ENCODE data around the gene ATAD3A. TPM values are rescaled to one million over a fixed set of nuclear protein-coding genes. Genes with fewer than 3 reads are reported as not detected.
A peak's percentile ranks its signal among the peaks of the same experiment; 100 is the strongest.

The ATAD3A gene
- polyA plus RNA-seq, 3 donors = 28.5 to 33.5 (median 32.7) TPM

- DNase-seq = no peak
Observed at GRCh38 chr1:1536938-1537546, 25.1 kb downstream of the ATAD3A start.

DNA sequence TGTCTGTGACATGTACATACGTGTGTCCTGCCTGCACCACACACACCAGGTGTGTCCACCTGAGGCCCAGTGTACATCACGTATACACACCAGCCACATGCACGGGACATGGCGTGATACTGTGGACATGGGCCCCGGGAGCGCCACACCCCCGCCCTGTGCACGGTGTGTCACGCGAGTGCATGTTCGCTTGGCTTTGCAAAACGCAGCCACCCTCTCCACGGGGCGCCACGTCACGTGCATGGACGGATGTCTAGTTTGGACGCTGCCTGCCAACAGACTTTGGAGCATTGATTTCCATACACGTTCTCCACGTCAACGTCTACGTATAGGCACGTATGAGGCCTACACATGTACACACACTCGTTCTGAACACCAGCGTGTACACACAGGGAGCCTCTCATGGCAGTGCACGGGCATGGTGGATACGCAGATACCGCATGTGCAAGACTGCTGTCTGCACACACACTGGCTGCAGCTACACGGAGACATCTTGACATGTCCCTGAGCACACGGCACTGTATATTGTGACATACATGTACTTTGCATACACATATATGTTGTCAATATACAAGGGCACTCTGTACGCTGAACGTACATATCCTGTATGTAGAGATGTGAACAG, 25.8 kb downstream of the ATAD3A start:
- DNase-seq = no peak

DNA sequence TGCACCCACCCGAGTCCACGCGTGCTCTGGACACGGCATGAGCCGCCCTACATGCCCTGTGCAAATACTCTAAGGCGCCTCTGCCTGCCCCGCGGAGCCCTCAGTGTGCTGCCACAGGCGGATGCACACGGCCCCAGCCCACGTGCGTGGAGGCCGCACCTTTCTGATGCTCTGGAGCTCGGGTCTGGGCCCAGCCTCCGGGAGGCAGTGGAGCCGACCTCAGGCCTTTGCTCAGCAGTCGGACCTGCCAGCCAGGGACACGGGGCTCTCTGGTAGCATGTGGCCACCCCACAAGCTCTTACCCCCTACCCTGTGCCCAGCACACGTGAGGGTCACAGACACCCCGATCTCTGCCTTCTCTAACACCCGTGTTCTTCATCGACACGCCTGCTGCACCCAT, 26.4 kb downstream of the ATAD3A start:
- DNase-seq = no peak

GRCh38 chr1:1538989-1539309, 27.0 kb downstream of the ATAD3A start:
- no peak for DNase-seq

DNA sequence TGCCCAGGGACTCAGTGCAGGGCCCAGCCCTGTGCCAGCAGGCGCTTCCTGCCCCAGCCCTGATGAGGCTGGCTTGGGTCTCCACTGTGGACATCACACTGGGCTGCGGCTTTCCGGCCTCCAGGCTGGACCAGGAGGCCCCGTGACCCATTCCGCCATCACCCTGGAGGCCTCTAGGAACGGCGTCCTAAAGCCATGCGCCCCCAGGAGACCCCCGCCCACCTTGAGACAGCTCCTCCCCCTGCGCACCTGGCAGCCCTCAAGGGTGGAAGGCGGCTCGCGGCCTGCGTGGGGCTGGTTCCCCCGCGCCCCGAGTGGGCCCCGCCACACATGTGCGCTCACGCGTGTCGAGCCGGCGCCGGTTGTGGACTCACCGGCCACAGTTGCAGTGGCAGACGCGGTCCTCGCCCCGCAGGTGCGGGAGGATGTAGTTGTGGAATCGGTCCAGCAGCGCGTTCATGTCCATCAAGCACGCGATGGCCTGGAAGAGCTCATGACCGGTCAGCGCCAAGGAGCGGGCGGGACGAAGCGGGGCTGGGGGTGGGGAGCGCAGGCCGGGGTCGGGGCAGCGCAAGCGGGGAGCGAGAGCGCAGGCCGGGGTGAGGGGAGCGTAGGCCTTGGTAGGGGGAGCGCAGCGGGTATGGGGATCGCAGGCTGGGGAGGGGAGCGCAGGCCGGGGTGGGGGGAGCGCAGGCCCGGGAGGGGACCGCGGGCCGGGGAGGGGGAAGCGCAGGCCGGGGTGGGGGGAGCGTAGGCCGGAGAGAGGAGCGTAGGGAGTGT, 27.5 kb downstream of the ATAD3A start:
- DNase-seq = peak; percentile 50

GRCh38 chr1:1540090-1540817, 28.3 kb downstream of the ATAD3A start, which contains the start of gene TMEM240:
TMEM240 (minus strand) TSS chr1:1540624; CDS start chr1:1540346, 278 bp downstream.
- DNase-seq = peak; percentile 77

DNA sequence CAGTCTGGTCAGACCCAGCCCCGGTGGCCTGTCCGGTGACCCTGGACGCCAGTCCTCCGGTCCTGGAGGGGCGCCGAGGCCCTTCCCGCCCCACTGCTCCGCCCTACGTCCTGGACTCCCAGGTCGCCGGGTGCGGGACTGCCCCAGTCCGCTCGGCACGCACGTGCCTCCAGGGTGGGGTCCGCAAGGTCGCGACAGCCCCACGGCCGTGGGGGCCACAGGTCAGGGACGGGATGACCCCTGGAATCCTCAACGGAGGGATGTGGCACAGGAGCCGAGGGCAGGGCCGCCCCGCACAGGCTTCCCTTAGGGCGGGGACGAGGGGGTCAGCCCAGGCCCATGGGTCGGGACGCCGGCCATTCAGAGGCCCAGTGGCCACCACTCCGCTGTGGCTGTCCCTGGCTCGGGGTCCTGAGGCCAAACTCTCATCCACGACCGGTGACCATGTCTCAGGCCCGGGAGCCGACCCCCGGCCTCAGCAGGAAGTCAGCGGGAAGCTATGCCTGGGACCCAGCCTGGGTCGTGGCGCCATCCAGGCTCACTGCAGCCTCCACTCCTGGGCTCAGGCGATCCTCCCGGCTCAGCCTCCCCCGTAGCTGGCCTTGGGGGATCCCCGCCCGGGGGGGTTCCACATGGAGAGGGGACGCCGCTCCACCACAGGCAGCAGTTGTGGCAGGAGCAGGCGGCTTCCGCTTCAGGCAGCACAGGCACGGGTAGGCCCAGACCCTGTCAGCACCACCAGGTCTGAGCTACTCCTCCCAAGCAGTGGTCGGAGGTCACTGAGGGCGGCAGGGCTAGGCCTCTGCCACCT, 29.1 kb downstream of the ATAD3A start:
- DNase-seq = no peak

DNA sequence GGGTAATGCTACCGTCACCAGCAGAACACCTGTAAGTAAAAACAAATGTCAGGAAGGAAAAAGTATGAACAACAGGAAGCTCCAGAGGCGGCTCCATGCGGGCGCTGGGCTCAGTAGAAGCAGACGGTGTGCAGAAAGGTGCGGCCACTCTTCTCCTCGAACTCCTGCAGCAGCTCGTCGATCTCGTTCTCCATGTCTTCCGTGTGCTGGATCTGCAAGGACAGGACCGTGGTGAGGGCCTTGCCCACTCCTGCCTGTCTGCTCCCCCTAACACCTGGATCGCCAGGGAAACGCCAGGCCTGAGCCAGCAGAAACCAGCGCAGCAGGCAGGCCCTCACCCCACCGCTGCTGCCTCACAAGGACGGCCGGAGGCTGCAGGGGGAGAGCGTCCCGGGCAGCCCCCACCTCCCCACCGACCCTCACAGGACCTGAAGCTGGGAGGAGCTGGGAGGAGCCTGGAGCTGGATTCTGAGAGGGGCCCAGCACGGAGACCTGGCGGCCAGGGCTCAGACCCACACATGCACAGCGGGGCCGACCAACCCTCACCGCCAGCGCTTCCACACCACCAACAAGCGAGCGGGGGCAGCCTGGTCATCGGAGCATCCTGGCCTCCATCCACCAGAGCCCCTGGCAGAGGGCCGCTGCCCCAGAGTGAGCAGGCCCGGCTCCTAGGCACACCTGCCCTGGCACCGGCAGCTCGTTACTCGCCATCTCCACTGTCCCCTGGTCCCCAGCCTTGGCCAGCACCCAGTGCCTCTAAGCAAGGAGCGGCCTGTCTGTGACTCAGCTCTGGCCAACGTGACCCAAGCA, 30.2 kb downstream of the ATAD3A start:
- no peak for DNase-seq

DNA sequence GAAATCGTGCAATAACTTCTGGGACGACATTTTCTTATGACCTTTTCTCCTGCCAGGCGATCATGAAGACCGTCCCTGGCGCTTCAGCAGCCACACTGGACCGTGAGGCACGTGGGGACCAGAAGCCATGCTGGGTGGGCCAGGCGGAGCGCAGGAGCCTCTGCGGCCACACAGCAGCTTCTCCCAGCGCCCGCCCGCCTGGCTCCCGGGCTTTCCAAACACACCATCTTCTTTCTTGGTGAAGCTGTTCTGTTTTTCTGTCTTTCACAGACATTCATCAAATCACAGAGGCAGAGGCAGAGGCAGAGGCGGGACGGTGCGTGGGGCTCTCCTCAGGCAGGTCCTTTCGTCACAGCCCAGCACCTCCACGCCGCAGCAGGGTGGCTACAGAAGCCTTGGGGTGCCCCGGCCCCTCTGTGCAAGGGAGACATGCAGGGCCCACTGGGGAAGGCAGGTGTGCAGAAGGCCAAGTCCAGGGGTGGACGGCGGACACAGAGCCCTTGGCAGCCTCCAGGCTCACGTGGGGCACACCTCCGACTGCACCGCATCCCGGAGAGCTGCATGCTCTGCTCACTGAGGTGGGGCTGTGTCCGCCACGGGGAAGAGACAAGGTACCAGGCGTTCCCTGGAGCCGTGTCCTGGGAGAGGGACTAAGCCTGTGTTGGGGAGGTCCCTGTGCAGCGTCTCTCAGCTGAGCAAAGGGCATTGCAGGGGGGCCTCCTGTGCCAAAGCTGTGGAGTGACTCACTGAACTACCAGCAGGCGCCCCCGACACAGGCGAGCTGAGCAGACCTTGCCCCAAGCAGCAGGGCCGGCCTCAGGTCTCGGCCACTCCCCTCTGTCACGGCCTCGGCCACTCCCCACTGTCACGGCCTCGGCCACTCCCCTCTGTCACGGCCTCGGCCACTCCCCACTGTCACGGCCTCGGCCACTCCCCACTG, 31.1 kb downstream of the ATAD3A start:
- DNase-seq = no peak

GRCh38 chr1:1543706-1544099, 31.7 kb downstream of the ATAD3A start:
- DNase-seq = no peak

GRCh38 chr1:1544544-1544943, 32.6 kb downstream of the ATAD3A start:
- no peak for DNase-seq

- DNase-seq = no peak
Observed at GRCh38 chr1:1545946-1546737, 34.2 kb downstream of the ATAD3A start.

DNA sequence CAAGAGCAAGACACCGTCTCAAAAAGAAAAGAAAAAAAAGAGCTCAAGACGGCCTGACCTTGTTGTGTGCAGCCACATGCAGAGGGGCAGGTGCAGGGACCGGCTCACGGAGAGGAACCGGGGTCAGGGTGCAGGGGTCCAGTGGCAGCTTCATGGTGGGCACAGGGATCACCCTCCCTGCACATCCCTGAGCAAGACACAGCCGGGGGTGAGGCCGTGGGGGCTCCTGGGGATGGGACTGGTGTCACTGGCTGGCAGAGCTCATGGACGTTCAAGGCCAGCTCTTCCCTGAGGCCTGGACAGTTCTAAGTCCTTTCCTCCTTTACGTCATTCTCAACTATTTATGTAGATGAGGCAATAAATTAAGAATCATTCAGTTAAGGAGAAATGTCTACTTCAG, 35.0 kb downstream of the ATAD3A start:
- DNase-seq = no peak

DNA sequence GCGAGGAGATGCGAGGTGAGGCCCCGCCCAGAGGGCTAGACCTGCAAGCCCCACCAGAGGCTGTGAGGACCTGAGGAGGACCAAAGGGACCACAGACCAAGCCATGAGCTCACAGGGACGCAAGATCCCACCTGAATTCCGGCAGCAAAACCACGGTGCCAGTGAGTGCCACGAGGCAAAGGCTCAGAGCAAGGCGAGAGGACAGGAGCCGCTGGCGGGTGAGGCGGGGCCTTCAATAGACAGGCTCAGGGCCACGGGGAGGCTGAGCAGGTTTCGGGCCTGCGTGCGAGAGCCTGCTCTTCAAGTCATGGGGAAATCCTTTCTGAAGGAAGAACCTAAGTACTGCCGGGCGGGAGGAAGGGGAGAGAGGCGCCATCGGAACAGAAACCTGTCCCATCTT, 35.5 kb downstream of the ATAD3A start:
- no peak for DNase-seq

DNA sequence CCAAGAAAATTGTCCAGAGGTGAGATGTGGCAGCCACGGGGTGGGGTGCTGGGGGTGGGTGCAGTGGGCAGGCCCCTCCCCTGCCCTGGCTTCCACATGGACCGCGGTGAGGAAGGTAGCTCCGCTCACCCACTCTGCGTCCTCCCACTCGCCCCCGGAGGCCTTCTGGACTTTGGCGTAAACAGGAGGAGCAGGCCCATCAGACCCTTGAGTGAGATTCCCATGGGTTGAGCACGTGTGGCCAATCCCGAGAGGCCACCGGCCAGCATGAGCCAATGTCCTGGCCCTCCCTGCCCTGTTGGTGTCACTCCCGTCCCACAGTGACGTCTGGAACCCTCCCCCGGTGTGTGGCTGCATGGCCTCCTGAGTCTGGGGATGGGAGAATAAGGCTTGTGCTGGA, 36.6 kb downstream of the ATAD3A start:
- DNase-seq = no peak

GRCh38 chr1:1550087-1550486, 38.1 kb downstream of the ATAD3A start:
- DNase-seq = no peak

DNA sequence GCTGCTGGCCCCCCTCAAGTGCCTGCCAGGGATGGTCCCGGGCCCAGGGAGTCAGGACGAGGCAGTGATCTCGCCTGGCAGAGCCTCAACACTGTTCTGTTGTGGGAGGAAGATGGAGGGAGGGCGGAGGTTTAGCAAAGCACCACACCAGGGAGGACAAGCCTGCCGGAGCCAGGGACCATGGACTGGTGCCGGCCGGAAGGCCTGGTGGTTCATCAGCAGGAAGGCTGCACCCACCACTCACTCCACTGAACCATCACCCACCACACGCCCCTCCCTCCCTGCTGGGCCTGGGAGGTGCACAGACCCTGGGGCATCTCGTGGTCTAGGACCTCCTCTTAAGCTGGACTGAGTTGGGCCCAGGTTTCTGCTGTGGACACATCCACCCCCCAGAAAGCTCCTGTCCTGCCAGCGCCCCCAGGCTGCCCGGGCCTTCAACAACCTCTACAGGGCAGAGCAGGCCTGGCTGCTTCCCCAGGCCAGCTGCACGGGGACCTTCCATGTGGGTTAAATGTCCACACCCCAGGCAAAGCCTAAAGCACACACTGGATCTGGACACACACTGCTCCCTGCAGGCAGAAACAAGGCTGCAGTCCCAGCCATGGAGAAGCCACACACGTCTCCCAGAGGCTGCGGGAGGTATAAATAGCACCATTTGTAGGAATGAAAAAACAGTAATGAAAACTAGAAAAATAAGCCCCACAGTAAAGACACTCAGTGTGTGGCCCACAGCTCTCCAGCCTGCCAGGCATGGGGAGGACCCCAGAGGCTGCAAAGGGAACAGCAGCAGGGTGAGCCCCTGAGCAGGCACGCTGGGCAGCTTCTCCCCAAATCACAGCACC, 38.9 kb downstream of the ATAD3A start:
- DNase-seq = no peak

Measured in renal pelvis (tissue), 4 donors.